HFF-Myc (cell line): Measurements from ENCODE around the gene FBLIM1.

Experiments used
- DNase-seq: peaks from one replicate; pipeline ENCODE4 v3.0.0-alpha.2; 2011; ENCODE audit warnings: low read depth; ENCODE audit errors: extremely low read depth
- H3K4me3 ChIP-seq: replicated peaks from 2 replicates; pipeline ENCODE4 v1.5.1; 2011; ENCODE audit warnings: low read depth, mild to moderate bottlenecking, control low read depth, low read length
- CTCF ChIP-seq: IDR thresholded peaks from 2 replicates; pipeline ENCODE4 v1.5.1; 2012; ENCODE audit warnings: mild to moderate bottlenecking, low read depth, low read length, control low read depth; ENCODE audit errors: missing control alignments

Gene FBLIM1

GRCh38 chr1:15830258-15830657, 71.7 kb downstream of the FBLIM1 start:
- no peak for TF ChIP-seq CTCF
- no peak overlapping the region for H3K4me3 ChIP-seq
- no peak for DNase-seq

- H3K4me3 ChIP-seq, result peak overlapping the region; percentile 81
- TF ChIP-seq CTCF, result no peak
- no peak for DNase-seq
Measured at GRCh38 chr1:15833069-15833679, 74.6 kb downstream of the FBLIM1 start.

GRCh38 chr1:15833842-15834405, 75.3 kb downstream of the FBLIM1 start:
- no peak for DNase-seq
- TF ChIP-seq CTCF, result no peak
- H3K4me3 ChIP-seq, result peak overlapping the region; percentile 81

- peak overlapping the region; percentile 81 for H3K4me3 ChIP-seq
- DNase-seq, result peak; percentile 89
- no peak for TF ChIP-seq CTCF
Measured at GRCh38 chr1:15834406-15835204, 76.0 kb downstream of the FBLIM1 start.

- no peak for DNase-seq
- TF ChIP-seq CTCF, result no peak
- peak overlapping the region; percentile 81 for H3K4me3 ChIP-seq
Measured at GRCh38 chr1:15835205-15835740, 76.7 kb downstream of the FBLIM1 start.

- TF ChIP-seq CTCF, result no peak
- peak; percentile 96 for DNase-seq
- peak overlapping the region; percentile 81 for H3K4me3 ChIP-seq
Measured at GRCh38 chr1:15835741-15836510, 77.3 kb downstream of the FBLIM1 start.
